Forelimb muscle (tissue), 1 donor: ENCODE data around the gene CNR2. TPM values are rescaled to one million over a fixed set of nuclear protein-coding genes. Genes with fewer than 3 reads are reported as not detected.
"Not testable (repeated sequence)": the region's sequence is repeated elsewhere in the genome, so short reads cannot be mapped to it uniquely, and the experiment has no call there.

Source experiments
- DNase-seq: peaks from one replicate; pipeline ENCODE4 v3.0.0-alpha.2; 2013; ENCODE audit warnings: low read depth
- polyA plus RNA-seq: library from polyadenylated mRNA; unstranded; fragments of 120-200 nt; gene quantifications from one replicate; pipeline ENCODE4 v1.2.1, GENCODE V29; 2013; ENCODE audit not compliant: insufficient read length

Gene CNR2
- polyA plus RNA-seq, 1 donor = 0.06 TPM

- DNase-seq = no peak
Observed at GRCh38 chr1:23885222-23885621, 27.9 kb downstream of the CNR2 start.

GRCh38 chr1:23882746-23883145, 30.4 kb downstream of the CNR2 start:
- DNase-seq = no peak

- DNase-seq = no peak
Observed at GRCh38 chr1:23879809-23880208, 33.4 kb downstream of the CNR2 start.

- DNase-seq = no peak
Observed at GRCh38 chr1:23878668-23879067, 34.5 kb downstream of the CNR2 start.

GRCh38 chr1:23875382-23875781, 37.8 kb downstream of the CNR2 start:
- no peak for DNase-seq

- no peak for DNase-seq
Observed at GRCh38 chr1:23872421-23872820, 40.7 kb downstream of the CNR2 start.

- DNase-seq = no peak
Observed at GRCh38 chr1:23869051-23869450, 44.1 kb downstream of the CNR2 start.

GRCh38 chr1:23868557-23869016, 44.6 kb downstream of the CNR2 start:
- no peak for DNase-seq

- DNase-seq = peak; percentile 85
Observed at GRCh38 chr1:23867895-23868556, 45.1 kb downstream of the CNR2 start, which contains the start of gene FUCA1. TSS of gene FUCA1 (minus strand) at chr1:23868290. CDS start at chr1:23868286, 4 bp downstream.

GRCh38 chr1:23867542-23867894, 45.6 kb downstream of the CNR2 start:
- DNase-seq = no peak

- no peak for DNase-seq
Observed at GRCh38 chr1:23865543-23865930, 47.6 kb downstream of the CNR2 start.

GRCh38 chr1:23864801-23865542, 48.2 kb downstream of the CNR2 start:
- DNase-seq = no peak

- DNase-seq = no peak
Observed at GRCh38 chr1:23862640-23863039, 50.5 kb downstream of the CNR2 start.

- DNase-seq = no peak
Observed at GRCh38 chr1:23854568-23854967, 58.6 kb downstream of the CNR2 start.

- not testable (repeated sequence) for DNase-seq
Observed at GRCh38 chr1:23853124-23853523, 60.0 kb downstream of the CNR2 start.

GRCh38 chr1:23851406-23851805, 61.8 kb downstream of the CNR2 start:
- DNase-seq = not testable (repeated sequence)

GRCh38 chr1:23848673-23849616, 64.2 kb downstream of the CNR2 start:
- DNase-seq = no peak

GRCh38 chr1:23847482-23848095, 65.6 kb downstream of the CNR2 start:
- not testable (repeated sequence) for DNase-seq

GRCh38 chr1:23845163-23845562, 68.0 kb downstream of the CNR2 start:
- DNase-seq = no peak

GRCh38 chr1:23843644-23844043, 69.5 kb downstream of the CNR2 start:
- no peak for DNase-seq

- no peak for DNase-seq
Observed at GRCh38 chr1:23838401-23838866, 74.7 kb downstream of the CNR2 start.

- DNase-seq = no peak
Observed at GRCh38 chr1:23837908-23838307, 75.3 kb downstream of the CNR2 start.
